GM21529 (cell line): Measurements from ENCODE around the gene PER1.
A peak's percentile ranks its signal among the peaks of the same experiment; 100 is the strongest.

Source experiments
- ATAC-seq: cut with Tn5 transposase; IDR thresholded peaks from one replicate; pipeline ENCODE4 v1.9.1; 2021; ENCODE audit not compliant: unreplicated experiment

The PER1 gene

GRCh38 chr17:8142158-8142886 is 9.9 kb downstream of the PER1 start:
- ATAC-seq, result no peak

GRCh38 chr17:8141741-8142140 is 10.5 kb downstream of the PER1 start:
- no peak for ATAC-seq

- no peak for ATAC-seq
Measured at GRCh38 chr17:8141045-8141444, 11.2 kb downstream of the PER1 start.

GRCh38 chr17:8140065-8141029 is 11.9 kb downstream of the PER1 start:
- no peak for ATAC-seq

- ATAC-seq, result peak; percentile 80
Measured at GRCh38 chr17:8138672-8139371, 13.4 kb downstream of the PER1 start.

GRCh38 chr17:8138374-8138671 is 13.9 kb downstream of the PER1 start:
- ATAC-seq, result no peak

GRCh38 chr17:8137645-8138373 is 14.4 kb downstream of the PER1 start:
- no peak for ATAC-seq

- ATAC-seq, result no peak
Measured at GRCh38 chr17:8133941-8134340, 18.3 kb downstream of the PER1 start.

- ATAC-seq, result no peak
Measured at GRCh38 chr17:8133399-8133798, 18.8 kb downstream of the PER1 start.

GRCh38 chr17:8131844-8132441 is 20.3 kb downstream of the PER1 start:
- ATAC-seq, result no peak

GRCh38 chr17:8128125-8128784 is 23.9 kb downstream of the PER1 start:
- ATAC-seq, result no peak

- ATAC-seq, result peak; percentile 31
Measured at GRCh38 chr17:8126491-8127066, 25.6 kb downstream of the PER1 start.

GRCh38 chr17:8125947-8126490 is 26.2 kb downstream of the PER1 start:
- ATAC-seq, result no peak

GRCh38 chr17:8125154-8125946 is 26.9 kb downstream of the PER1 start:
- no peak for ATAC-seq

- ATAC-seq, result no peak
Measured at GRCh38 chr17:8124350-8125153, 27.7 kb downstream of the PER1 start.

- no peak for ATAC-seq
Measured at GRCh38 chr17:8123695-8124349, 28.4 kb downstream of the PER1 start, which contains the start of gene HES7. Gene HES7, minus strand, starts transcription at chr17:8124106. Its CDS starts 22 bp downstream, at chr17:8124084.
